ENCODE data around the gene SNX17. TPM values are rescaled to one million over a fixed set of nuclear protein-coding genes. Genes with fewer than 3 reads are reported as not detected.

Gene SNX17
- polyA plus RNA-seq, 3 donors = 86.6 to 338 (median 291) TPM

- H3K27me3 ChIP-seq (ENCODE audit: control insufficient read depth in 2 of 2, insufficient read depth in 2 of 2, low read length in 2 of 2) = no peaks in the 10 kb centered on the region
- intact Hi-C loops (cut with micrococcal nuclease) = loop anchor here in 1 of 2 donors (10.0 kb wide), 1 partner anchor 115 kb away; the partner anchor contains the start of genes FNDC4 and GCKR
- H2AFZ ChIP-seq (ENCODE audit: insufficient read depth, low read depth, low read length, poor library complexity, severe bottlenecking) = peak overlapping the region; percentile 90
- peaks cover 29% of the 10 kb centered on the region for H3K4me1 Mint-ChIP-seq
- H3K9me3 Mint-ChIP-seq = peaks cover 0 to 2% (median 0%) of the 10 kb centered on the region in 7 donors
- H3K9me3 ChIP-seq (replicated peaks in 1 of 2; ENCODE audit: control insufficient read depth in 1 of 2, insufficient read depth in 1 of 2, low read length in 2 of 2) = no peaks in the 10 kb centered on the region
- H3K36me3 Mint-ChIP-seq = peaks cover 54 to 66% of the 10 kb centered on the region in 2 donors
- H3K4me2 ChIP-seq (replicated peaks; ENCODE audit: extremely low read depth, low read length, poor library complexity, severe bottlenecking) = peak overlapping the region; percentile 81
- peaks cover 61 to 71% of the 10 kb centered on the region in 2 donors for H3K36me3 ChIP-seq (replicated peaks in 1 of 2; ENCODE audit: control insufficient read depth in 1 of 2, insufficient read depth in 2 of 2, low read length in 2 of 2)
- H3K4me1 ChIP-seq (ENCODE audit: control insufficient read depth in 1 of 2, insufficient read depth in 2 of 2, low read length in 2 of 2) = peaks cover 18 to 38% of the 10 kb centered on the region in 2 donors
- H3K4me3 ChIP-seq (replicated peaks in 1 of 3; ENCODE audit: low read depth in 2 of 3, low read length in 3 of 3) = peak overlapping the region; percentile 67 to 78 (median 68)
- no peak for DNase-seq
- peak overlapping the region; percentile 86 for H3K9ac ChIP-seq (ENCODE audit: insufficient read depth, low read length, poor library complexity, severe bottlenecking)
- peaks cover 45% of the 10 kb centered on the region for H4K20me1 ChIP-seq (ENCODE audit: insufficient read depth, low read length)
- H3K4me3 Mint-ChIP-seq = peak overlapping the region; percentile 86 to 91
- TF ChIP-seq CTCF (IDR thresholded peaks at IDR 0.05) = no peak
- peak overlapping the region; percentile 79 to 96 for H3K27ac ChIP-seq (ENCODE audit: low read depth in 1 of 2, low read length in 2 of 2)
- peaks cover 38% of the 10 kb centered on the region for H3K79me2 ChIP-seq (ENCODE audit: insufficient read depth, low read length)
- WGBS (ENCODE audit: insufficient coverage) = no CpG with 5 or more reads among the region's 2 CpGs
- peaks cover 0 to 3% (median 1%) of the 10 kb centered on the region in 3 donors for H3K27me3 Mint-ChIP-seq (ENCODE audit: low read depth in 3 of 3)
- H3K27ac Mint-ChIP-seq = peak overlapping the region; percentile 93 to 98 (median 96)
Observed at GRCh38 chr2:27379383-27379835, 9.0 kb downstream of the SNX17 start.

GRCh38 chr2:27379836-27380625, 9.6 kb downstream of the SNX17 start:
- Mint-ChIP-seq H3K4me3 (peak overlapping the region; percentile 86 to 91), H3K27me3 (ENCODE audit: low read depth in 3 of 3) (peaks cover 0 to 3% (median 1%) of the 10 kb centered on the region in 3 donors), H3K4me1 (peaks cover 29% of the 10 kb centered on the region), H3K9me3 (peaks cover 0 to 2% (median 0%) of the 10 kb centered on the region in 7 donors), H3K36me3 (peaks cover 53 to 66% of the 10 kb centered on the region in 2 donors), H3K27ac (peak overlapping the region; percentile 93 to 98 (median 96))
- TF ChIP-seq CTCF (IDR thresholded peaks at IDR 0.05) = no peak
- intact Hi-C loops (cut with micrococcal nuclease) = loop anchor here (1.0 to 10.0 kb wide), 3 partner anchors 9 to 115 kb away; partner anchors contain the start of genes FNDC4 (in 2 of the 2), GCKR (in 2 of the 2), EIF2B4 (in 1 of the 2) and SNX17 (in 1 of the 2)
- peak overlapping the region; percentile 86 for H3K9ac ChIP-seq (ENCODE audit: insufficient read depth, low read length, poor library complexity, severe bottlenecking)
- H4K20me1 ChIP-seq (ENCODE audit: insufficient read depth, low read length) = peaks cover 40% of the 10 kb centered on the region
- no peaks in the 10 kb centered on the region for H3K27me3 ChIP-seq (ENCODE audit: control insufficient read depth in 2 of 2, insufficient read depth in 2 of 2, low read length in 2 of 2)
- peak overlapping the region; percentile 67 to 78 (median 68) for H3K4me3 ChIP-seq (replicated peaks in 1 of 3; ENCODE audit: low read depth in 2 of 3, low read length in 3 of 3)
- peak; percentile 58 to 75 (median 70) for DNase-seq
- 0% methylated on average over 28 of the region's 35 CpGs for WGBS (ENCODE audit: insufficient coverage)
- H3K79me2 ChIP-seq (ENCODE audit: insufficient read depth, low read length) = peaks cover 32% of the 10 kb centered on the region
- H3K4me1 ChIP-seq (ENCODE audit: control insufficient read depth in 1 of 2, insufficient read depth in 2 of 2, low read length in 2 of 2) = peaks cover 18 to 38% of the 10 kb centered on the region in 2 donors
- H3K9me3 ChIP-seq (replicated peaks in 1 of 2; ENCODE audit: control insufficient read depth in 1 of 2, insufficient read depth in 1 of 2, low read length in 2 of 2) = no peaks in the 10 kb centered on the region
- peak overlapping the region; percentile 81 for H3K4me2 ChIP-seq (replicated peaks; ENCODE audit: extremely low read depth, low read length, poor library complexity, severe bottlenecking)
- peak overlapping the region; percentile 79 to 96 for H3K27ac ChIP-seq (ENCODE audit: low read depth in 1 of 2, low read length in 2 of 2)
- peaks cover 61 to 71% of the 10 kb centered on the region in 2 donors for H3K36me3 ChIP-seq (replicated peaks in 1 of 2; ENCODE audit: control insufficient read depth in 1 of 2, insufficient read depth in 2 of 2, low read length in 2 of 2)
- H2AFZ ChIP-seq (ENCODE audit: insufficient read depth, low read depth, low read length, poor library complexity, severe bottlenecking) = peak overlapping the region; percentile 90
